Ishikawa (cell line): Measurements from ENCODE around the gene ORM1.

Experiments
- CEBPB ChIP-seq: IDR thresholded peaks from 2 replicates; pipeline ENCODE4 v1.6.1; 2012
- CREB1 ChIP-seq: IDR thresholded peaks from 2 replicates; pipeline ENCODE4 v1.6.1; 2012; ENCODE audit warnings: low read depth
- EGR1 ChIP-seq: IDR thresholded peaks from 2 replicates; pipeline ENCODE4 v1.6.1; 2012
- EP300 ChIP-seq: IDR thresholded peaks from 2 replicates; pipeline ENCODE4 v1.6.1; 2012; ENCODE audit warnings: borderline replicate concordance
- FOXM1 ChIP-seq: IDR thresholded peaks from 2 replicates; pipeline ENCODE4 v1.6.1; 2012; ENCODE audit warnings: low read depth, borderline replicate concordance
- MAX ChIP-seq: IDR thresholded peaks from 2 replicates; pipeline ENCODE4 v1.6.1; 2012
- NFIC ChIP-seq: IDR thresholded peaks from 2 replicates; pipeline ENCODE4 v1.6.1; 2012
- RAD21 ChIP-seq: IDR thresholded peaks from 2 replicates; pipeline ENCODE4 v1.6.1; 2012; ENCODE audit warnings: low read depth
- TAF1 ChIP-seq: IDR thresholded peaks from 2 replicates; pipeline ENCODE4 v1.6.1; 2012; ENCODE audit warnings: low read depth, mild to moderate bottlenecking
- TCF12 ChIP-seq: IDR thresholded peaks from 2 replicates; pipeline ENCODE4 v1.6.1; 2012; ENCODE audit warnings: low read depth
- TEAD4 ChIP-seq: IDR thresholded peaks from 2 replicates; pipeline ENCODE4 v1.6.1; 2012
- YY1 ChIP-seq: IDR thresholded peaks from 2 replicates; pipeline ENCODE4 v1.6.1; 2012; ENCODE audit warnings: low read depth
- ZBTB7A ChIP-seq: IDR thresholded peaks from 2 replicates; pipeline ENCODE4 v1.6.1; 2012; ENCODE audit warnings: low read depth
- TF ChIP-seq, protein P1 (sequence below): IDR thresholded peaks from 2 replicates; pipeline ENCODE4 v1.6.1; 2012
- TF ChIP-seq, protein P2 (sequence below): IDR thresholded peaks from 2 replicates; pipeline ENCODE4 v1.6.1; 2012; ENCODE audit warnings: low read depth, mild to moderate bottlenecking

Gene ORM1

DNA sequence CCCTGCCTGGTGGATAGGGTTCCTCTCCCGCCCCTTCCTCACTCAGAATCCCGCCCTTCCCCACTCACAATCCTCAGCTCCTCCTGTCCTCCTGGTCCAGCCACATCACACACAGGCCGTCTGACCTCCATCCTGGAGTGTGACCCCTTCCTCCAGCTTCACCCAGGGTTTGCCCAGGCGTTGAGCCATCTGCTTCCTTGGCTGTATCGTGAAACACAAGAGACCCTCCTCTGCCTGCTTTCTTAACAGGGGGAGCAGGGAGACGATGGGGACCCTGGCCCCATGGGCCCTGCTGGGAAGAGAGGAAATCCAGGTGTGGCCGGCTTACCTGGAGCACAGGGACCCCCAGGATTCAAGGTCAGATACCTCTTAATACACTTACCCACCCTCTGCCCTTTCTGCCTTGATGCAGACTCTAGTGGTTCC is 32.3 kb upstream of the ORM1 start:
- TF ChIP-seq, protein P1, sequence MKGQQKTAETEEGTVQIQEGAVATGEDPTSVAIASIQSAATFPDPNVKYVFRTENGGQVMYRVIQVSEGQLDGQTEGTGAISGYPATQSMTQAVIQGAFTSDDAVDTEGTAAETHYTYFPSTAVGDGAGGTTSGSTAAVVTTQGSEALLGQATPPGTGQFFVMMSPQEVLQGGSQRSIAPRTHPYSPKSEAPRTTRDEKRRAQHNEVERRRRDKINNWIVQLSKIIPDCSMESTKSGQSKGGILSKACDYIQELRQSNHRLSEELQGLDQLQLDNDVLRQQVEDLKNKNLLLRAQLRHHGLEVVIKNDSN, result no peak
- TF ChIP-seq NFIC (no peak), MAX (no peak), TEAD4 (no peak), RAD21 (no peak), YY1 (no peak), ZBTB7A (no peak), FOXM1 (no peak), EGR1 (no peak), CREB1 (no peak), CEBPB (no peak), EP300 (no peak), TAF1 (no peak), TCF12 (no peak)
- TF ChIP-seq, protein P2, sequence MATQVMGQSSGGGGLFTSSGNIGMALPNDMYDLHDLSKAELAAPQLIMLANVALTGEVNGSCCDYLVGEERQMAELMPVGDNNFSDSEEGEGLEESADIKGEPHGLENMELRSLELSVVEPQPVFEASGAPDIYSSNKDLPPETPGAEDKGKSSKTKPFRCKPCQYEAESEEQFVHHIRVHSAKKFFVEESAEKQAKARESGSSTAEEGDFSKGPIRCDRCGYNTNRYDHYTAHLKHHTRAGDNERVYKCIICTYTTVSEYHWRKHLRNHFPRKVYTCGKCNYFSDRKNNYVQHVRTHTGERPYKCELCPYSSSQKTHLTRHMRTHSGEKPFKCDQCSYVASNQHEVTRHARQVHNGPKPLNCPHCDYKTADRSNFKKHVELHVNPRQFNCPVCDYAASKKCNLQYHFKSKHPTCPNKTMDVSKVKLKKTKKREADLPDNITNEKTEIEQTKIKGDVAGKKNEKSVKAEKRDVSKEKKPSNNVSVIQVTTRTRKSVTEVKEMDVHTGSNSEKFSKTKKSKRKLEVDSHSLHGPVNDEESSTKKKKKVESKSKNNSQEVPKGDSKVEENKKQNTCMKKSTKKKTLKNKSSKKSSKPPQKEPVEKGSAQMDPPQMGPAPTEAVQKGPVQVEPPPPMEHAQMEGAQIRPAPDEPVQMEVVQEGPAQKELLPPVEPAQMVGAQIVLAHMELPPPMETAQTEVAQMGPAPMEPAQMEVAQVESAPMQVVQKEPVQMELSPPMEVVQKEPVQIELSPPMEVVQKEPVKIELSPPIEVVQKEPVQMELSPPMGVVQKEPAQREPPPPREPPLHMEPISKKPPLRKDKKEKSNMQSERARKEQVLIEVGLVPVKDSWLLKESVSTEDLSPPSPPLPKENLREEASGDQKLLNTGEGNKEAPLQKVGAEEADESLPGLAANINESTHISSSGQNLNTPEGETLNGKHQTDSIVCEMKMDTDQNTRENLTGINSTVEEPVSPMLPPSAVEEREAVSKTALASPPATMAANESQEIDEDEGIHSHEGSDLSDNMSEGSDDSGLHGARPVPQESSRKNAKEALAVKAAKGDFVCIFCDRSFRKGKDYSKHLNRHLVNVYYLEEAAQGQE, result no peak

DNA sequence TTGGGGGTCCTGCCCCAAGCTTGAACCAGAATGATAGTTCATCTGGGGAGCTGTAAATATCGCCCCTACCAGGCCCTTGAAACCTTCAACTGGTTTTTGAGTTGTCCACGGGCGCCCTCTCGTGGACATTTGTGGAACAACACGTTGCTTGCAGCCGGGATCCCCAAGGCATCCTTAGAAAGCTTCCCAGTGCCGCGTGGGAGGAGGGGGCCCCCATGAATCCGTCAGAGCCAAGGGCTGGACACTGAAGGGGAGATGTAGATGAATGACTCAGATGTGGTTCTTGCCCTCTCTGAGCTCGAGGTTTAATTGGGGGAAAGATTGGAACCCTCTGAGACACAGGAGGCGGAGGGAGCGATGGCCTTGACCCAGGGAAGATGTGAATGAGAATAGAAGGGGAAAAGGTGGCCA is 31.8 kb upstream of the ORM1 start:
- TF ChIP-seq, protein P2, result no peak
- TF ChIP-seq RAD21 (peak; percentile 93), YY1 (no peak)

DNA sequence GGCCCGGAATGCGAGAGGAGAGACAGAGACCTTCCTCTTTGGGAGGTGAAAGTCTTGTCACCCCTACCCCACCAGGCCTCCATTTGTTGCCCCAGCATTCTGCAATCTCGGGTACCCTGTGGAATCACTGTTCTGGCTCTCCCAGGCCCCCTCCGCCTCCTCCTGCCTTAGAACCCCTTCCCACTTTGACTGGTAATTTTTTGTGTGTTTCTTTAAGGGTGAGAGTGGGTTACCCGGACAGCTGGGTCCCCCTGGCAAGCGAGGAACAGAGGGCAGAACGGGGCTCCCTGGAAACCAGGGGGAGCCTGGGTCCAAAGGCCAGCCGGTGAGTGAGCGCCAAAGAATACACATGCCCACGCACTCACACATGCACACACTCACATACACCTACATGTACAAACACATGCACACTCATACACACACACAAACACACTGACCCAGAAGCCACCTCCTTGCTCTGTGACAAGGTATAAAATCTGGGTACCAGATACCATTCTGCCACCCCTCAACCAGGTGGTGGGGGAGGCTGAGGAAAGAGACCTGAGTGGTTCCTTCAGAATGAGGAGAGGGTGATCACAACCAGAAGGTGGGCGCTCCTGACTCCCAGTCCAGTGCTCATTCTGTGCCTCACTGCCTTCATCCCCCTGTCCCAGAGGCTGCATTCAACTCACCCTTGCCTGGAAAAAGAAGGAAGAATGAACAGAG is 30.9 kb upstream of the ORM1 start:
- no peak for TF ChIP-seq EP300
- TF ChIP-seq RAD21, result no peak
- TF ChIP-seq FOXM1, result no peak
- TF ChIP-seq NFIC, result no peak
- no peak for TF ChIP-seq CEBPB
- TF ChIP-seq MAX, result no peak
- TF ChIP-seq ZBTB7A, result no peak
- no peak for TF ChIP-seq CREB1
- no peak for TF ChIP-seq YY1
- TF ChIP-seq EGR1, result no peak
- TF ChIP-seq, protein P1, result no peak
- TF ChIP-seq, protein P2, result no peak
- TF ChIP-seq TAF1, result no peak
- no peak for TF ChIP-seq TCF12

DNA sequence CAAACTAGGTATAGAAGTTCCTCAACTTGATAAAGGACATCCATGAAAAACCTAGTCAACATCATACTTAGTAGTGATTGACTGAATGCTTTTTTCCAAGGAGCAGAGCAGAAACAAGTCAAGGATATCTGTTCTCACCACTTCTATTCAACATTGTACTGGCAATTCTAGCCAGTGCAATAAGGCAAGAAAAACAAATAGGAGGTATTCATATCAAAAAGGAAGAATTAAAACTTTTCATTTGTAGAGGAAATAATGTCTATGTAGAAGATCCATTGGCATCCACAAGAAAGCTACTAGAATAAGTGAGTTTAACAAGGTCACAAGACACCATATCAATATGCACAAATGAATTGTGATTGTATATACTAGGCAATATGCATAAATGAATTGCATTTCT is 28.2 kb upstream of the ORM1 start:
- TF ChIP-seq YY1, result no peak
- TF ChIP-seq ZBTB7A, result no peak
- TF ChIP-seq NFIC, result no peak
- TF ChIP-seq, protein P2, result no peak
- no peak for TF ChIP-seq MAX
- no peak for TF ChIP-seq TEAD4
- TF ChIP-seq TCF12, result no peak
- TF ChIP-seq, protein P1, result no peak
- TF ChIP-seq CREB1, result no peak
- TF ChIP-seq CEBPB, result no peak
- TF ChIP-seq EP300, result no peak
- TF ChIP-seq EGR1, result no peak
- no peak for TF ChIP-seq TAF1
- no peak for TF ChIP-seq FOXM1
